A549 treated with AZD2906 at 1 μM for 4 hours (cell line): ENCODE results near the gene CDK15. TPM values are rescaled to one million over a fixed set of nuclear protein-coding genes. Genes with fewer than 3 reads are reported as not detected.

Source experiments
- total RNA-seq: library from RNA; stranded (reverse); fragments of 200-300 nt; extraction: Qiagen RNA extraction; gene quantifications from 5 replicates; pipeline ENCODE4 v1.2.3, GENCODE V29; 2022

Gene CDK15
- total RNA-seq, result not detected in 5 replicates

DNA sequence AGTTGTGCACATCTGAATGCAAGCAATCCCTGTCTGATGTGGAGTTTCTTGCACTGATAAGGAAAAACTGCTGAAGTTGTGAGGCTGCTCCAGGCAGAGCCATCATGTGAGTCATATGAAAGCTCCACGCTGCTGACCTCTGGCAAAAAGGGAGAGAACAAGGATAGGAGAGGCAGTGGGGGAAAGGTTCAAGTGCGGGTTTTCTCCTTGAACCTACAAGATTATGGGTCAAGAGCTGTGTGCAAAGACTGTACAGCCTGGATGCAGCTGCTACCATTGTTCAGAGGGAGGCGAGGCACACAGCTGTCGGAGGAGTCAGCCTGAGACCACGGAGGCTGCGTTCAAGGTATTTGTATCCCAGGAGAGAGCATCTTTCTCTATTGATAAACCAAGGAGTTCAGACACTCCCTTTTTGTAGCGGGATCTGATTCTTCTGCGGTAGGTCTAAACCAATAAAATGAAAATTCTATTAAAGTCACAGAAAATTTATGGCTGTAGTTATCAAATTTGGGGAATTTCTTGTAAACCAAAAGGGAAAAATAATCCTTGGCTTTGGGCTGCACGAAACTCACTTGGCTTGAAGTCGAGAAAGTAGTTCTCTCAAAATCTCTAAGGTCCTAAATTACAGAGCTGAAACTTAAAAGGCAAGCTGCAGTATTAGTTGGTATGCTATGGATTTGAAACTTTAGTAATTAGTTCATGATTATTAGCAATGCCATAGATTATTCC lies at the start of gene CDK15:
Gene CDK15, plus strand, starts transcription at position 96 of the 729 bp plus-strand sequence. Its CDS starts 128 bp downstream, at position 224.

DNA sequence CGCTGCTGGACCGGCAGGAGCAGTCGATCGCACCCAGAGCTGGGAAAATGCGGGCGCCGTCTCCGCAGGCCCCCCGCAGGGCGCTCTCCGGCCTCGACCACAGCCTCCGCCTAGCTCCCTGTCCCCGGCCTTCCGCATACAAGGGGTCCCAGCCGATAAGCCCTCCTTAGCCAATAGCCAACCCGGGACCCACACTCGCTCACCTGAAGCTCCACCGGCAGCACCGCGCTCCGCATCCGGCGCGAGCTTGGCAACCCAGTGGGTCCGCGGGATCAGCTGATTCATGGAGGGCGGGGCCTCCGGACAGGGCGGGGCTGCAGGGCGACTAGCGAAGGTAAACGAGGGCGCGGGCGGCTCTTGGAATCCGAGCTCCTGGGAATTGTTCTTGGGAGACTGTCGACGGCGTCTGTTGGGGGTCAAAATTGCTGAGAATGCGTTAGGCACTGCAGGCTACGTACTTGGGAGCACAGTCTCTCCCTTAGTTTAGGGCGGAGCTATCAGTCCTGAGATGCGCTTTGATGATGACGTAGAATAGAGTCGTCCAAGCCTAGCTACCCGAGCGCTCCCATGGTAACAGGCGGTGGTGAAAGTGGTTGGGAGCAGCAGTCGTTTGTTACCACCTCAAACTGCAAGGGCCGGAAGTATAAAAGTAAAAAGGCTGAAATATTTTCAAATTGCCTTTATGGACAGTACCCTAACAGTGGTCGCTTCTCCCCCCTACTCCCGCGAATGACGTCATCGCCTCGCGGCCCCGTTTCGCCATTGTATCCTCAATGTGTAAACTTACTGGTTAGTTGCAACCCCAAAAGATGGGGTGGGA lies 25.5 kb upstream of the CDK15 start, which contains the start of gene ALS2:
Gene ALS2, minus strand, starts transcription at position 260 of the 820 bp plus-strand sequence. CDS start 12,048 bp downstream, outside the sequence.

Other genes starting within 250 kb of the CDK15 start
- 16.1 to 21.4 TPM (median 18.2 TPM) in 5 replicates for gene TMEM237, start 163.0 kb upstream of the CDK15 start, total RNA-seq
- 0.05 to 0.24 TPM (median 0.07 TPM) in 4 of 5 replicates, not detected in the other for gene MPP4, start 107.9 kb upstream of the CDK15 start, total RNA-seq
- gene ALS2, start 25.6 kb upstream of the CDK15 start, total RNA-seq, result 9.9 to 14.2 TPM (median 10.8 TPM) in 5 replicates
- gene FZD7, start 227.3 kb downstream of the CDK15 start, total RNA-seq, result 5.9 to 6.7 TPM (median 6.4 TPM) in 5 replicates